Measurements from ENCODE around the gene DHCR24. TPM values are rescaled to one million over a fixed set of nuclear protein-coding genes. Genes with fewer than 3 reads are reported as not detected.
"Not testable (repeated sequence)": the region's sequence is repeated elsewhere in the genome, so short reads cannot be mapped to it uniquely, and the experiment has no call there.

DHCR24 gene
- total RNA-seq (2021; fragmentation: NEBNext Ultra II Directional; extraction: Animal tissue kit (Norgen Biotek cat#: 25700)): 10 to 100 TPM; 39.3 to 88.4 (median 74.8) TPM
- long read RNA-seq, full-length matches to known transcripts: 8 of 13 reads
- long read RNA-seq, partial matches to known transcripts: 1 of 13 reads
- long read RNA-seq, other reads (novel, unspliced or antisense): 4 of 13 reads

GRCh38 chr1:54886724-54887664 is at the start of gene DHCR24:
Gene DHCR24, minus strand, starts transcription at chr1:54887195. Its CDS starts 76 bp downstream, at chr1:54887119.
- peak; percentile 58 for DNase-seq
- no peak for TF ChIP-seq CTCF (IDR thresholded peaks at IDR 0.05)
- Mint-ChIP-seq H3K36me3 (ENCODE audit: low read depth) (peaks cover 13% of the 10 kb centered on the region), H3K9me3 (no peaks in the 10 kb centered on the region), H3K27me3 (ENCODE audit: insufficient read depth) (peaks cover 3% of the 10 kb centered on the region), H3K4me1 (ENCODE audit: low read depth) (peaks cover 59% of the 10 kb centered on the region), H3K27ac (peak within 1 kb of the TSS; percentile 62; the same call in 1 of the 2 replicates), H3K4me3 (peak within 1 kb of the TSS; percentile 96)

GRCh38 chr1:54936791-54937190 is 49.8 kb upstream of the DHCR24 start:
- no peak overlapping the region for H3K4me3 Mint-ChIP-seq
- H3K36me3 Mint-ChIP-seq (ENCODE audit: low read depth): peaks cover 6% of the 10 kb centered on the region
- no peak for DNase-seq
- no peak for TF ChIP-seq CTCF (IDR thresholded peaks at IDR 0.05)
- no peak overlapping the region for H3K27ac Mint-ChIP-seq
- H3K4me1 Mint-ChIP-seq (ENCODE audit: low read depth): peaks cover 60% of the 10 kb centered on the region
- no peaks in the 10 kb centered on the region for H3K9me3 Mint-ChIP-seq
- peaks cover 4% of the 10 kb centered on the region; the same call in 1 of the 2 replicates for H3K27me3 Mint-ChIP-seq (ENCODE audit: insufficient read depth)

GRCh38 chr1:54934869-54935268 is 47.9 kb upstream of the DHCR24 start:
- peak overlapping the region; percentile 79 for H3K27ac Mint-ChIP-seq
- H3K4me1 Mint-ChIP-seq (ENCODE audit: low read depth): peaks cover 55% of the 10 kb centered on the region
- no peaks in the 10 kb centered on the region for H3K9me3 Mint-ChIP-seq
- H3K4me3 Mint-ChIP-seq: peak overlapping the region; percentile 39; the same call in 1 of the 2 replicates
- DNase-seq: peak; percentile 88
- H3K27me3 Mint-ChIP-seq (ENCODE audit: insufficient read depth): no peaks in the 10 kb centered on the region
- TF ChIP-seq CTCF (IDR thresholded peaks at IDR 0.05): no peak
- H3K36me3 Mint-ChIP-seq (ENCODE audit: low read depth): peaks cover 9% of the 10 kb centered on the region

GRCh38 chr1:54934081-54934480 is 47.1 kb upstream of the DHCR24 start:
- H3K36me3 Mint-ChIP-seq (ENCODE audit: low read depth); DNase-seq; H3K27me3 Mint-ChIP-seq (ENCODE audit: insufficient read depth); H3K9me3 Mint-ChIP-seq; H3K4me3 Mint-ChIP-seq: not testable (repeated sequence)
- peak overlapping the region; percentile 79 for H3K27ac Mint-ChIP-seq
- H3K4me1 Mint-ChIP-seq (ENCODE audit: low read depth): peaks cover 47% of the 10 kb centered on the region

GRCh38 chr1:54931275-54931840 is 44.4 kb upstream of the DHCR24 start:
- H3K4me3 Mint-ChIP-seq: no peak overlapping the region
- no peak overlapping the region for H3K27ac Mint-ChIP-seq
- H3K36me3 Mint-ChIP-seq (ENCODE audit: low read depth): peaks cover 9% of the 10 kb centered on the region
- H3K4me1 Mint-ChIP-seq (ENCODE audit: low read depth): peaks cover 48% of the 10 kb centered on the region
- H3K9me3 Mint-ChIP-seq: no peaks in the 10 kb centered on the region
- no peak for DNase-seq
- no peaks in the 10 kb centered on the region; the same call in 1 of the 2 replicates for H3K27me3 Mint-ChIP-seq (ENCODE audit: insufficient read depth)
- no peak for TF ChIP-seq CTCF (IDR thresholded peaks at IDR 0.05)
